SK-N-SH (cell line): Measurements from ENCODE around the gene EOMES. TPM values are rescaled to one million over a fixed set of nuclear protein-coding genes. Genes with fewer than 3 reads are reported as not detected.

Experiments used
- CTCF ChIA-PET: fragments of 300-600, 350-600 bp; formaldehyde crosslinking; extraction: SDS; loops from one replicate; lab custom pipeline; 2021; lab: Yijun Ruan, JAX
- POLR2A ChIA-PET: fragments of 350-600 bp; sonication (Branson Sonifier 250); formaldehyde crosslinking; extraction: SDS; loops from one replicate; lab custom pipeline; 2020; ENCODE audit warnings: antibody characterized with exemption, inconsistent platforms; lab: Yijun Ruan, JAX
- DNase-seq: peaks from one replicate; pipeline ENCODE4 v3.0.0; 2012
- H2AFZ ChIP-seq: fragments of 200-600 bp; sonication (generic); 2 replicates; pipeline ENCODE4 v1.8.1; 2016; ENCODE audit warnings: antibody characterized with exemption, mild to moderate bottlenecking, low read depth
- H3F3A ChIP-seq: fragments of 200-600 bp; sonication (generic); replicated peaks from 2 replicates; pipeline ENCODE3; 2016; ENCODE audit warnings: antibody characterized with exemption, mild to moderate bottlenecking; ENCODE audit not compliant: insufficient read depth
- H3K27ac ChIP-seq, 2 experiments: fragments of 200-500 bp in 1 of 2; fragments of 200-600 bp in 1 of 2; sonication (Bioruptor generic) in 1 of 2; sonication (generic), shearing (Covaris generic) in 1 of 2; 2 replicates each; pipeline versions ENCODE4 v1.5.1 to v1.6.1; 2014 to 2016; ENCODE audit warnings: low read depth in 2 of 2, inconsistent platforms in 1 of 2, low read length in 1 of 2, mild to moderate bottlenecking in 1 of 2, mixed read lengths in 1 of 2
- H3K27me3 ChIP-seq: fragments of 200-600 bp; sonication (generic), shearing (Covaris generic); 2 replicates; pipeline ENCODE4 v1.6.1; 2016; ENCODE audit warnings: mixed run types; ENCODE audit not compliant: insufficient read depth
- H3K36me3 ChIP-seq, 2 experiments: fragments of 200-500 bp in 1 of 2; fragments of 200-600 bp in 1 of 2; sonication (Bioruptor generic) in 1 of 2; sonication (generic) in 1 of 2; replicated peaks in 1 of 2; 2 replicates each; pipeline versions ENCODE3 to v1.5.1; 2014 to 2016; ENCODE audit warnings: low read length in 1 of 2, mild to moderate bottlenecking in 1 of 2; ENCODE audit not compliant: insufficient read depth in 2 of 2, control insufficient read depth in 1 of 2
- H3K4me1 ChIP-seq, 2 experiments: fragments of 200-500 bp in 1 of 2; fragments of 200-600 bp in 1 of 2; sonication (Bioruptor generic) in 1 of 2; sonication (generic), shearing (Covaris generic) in 1 of 2; 2 replicates each; pipeline versions ENCODE4 v1.5.1 to v1.6.1; 2014 to 2016; ENCODE audit warnings: low read depth in 1 of 2, low read length in 1 of 2, mixed run types in 1 of 2; ENCODE audit not compliant: insufficient read depth in 2 of 2, control insufficient read depth in 1 of 2
- H3K4me2 ChIP-seq: fragments of 200-600 bp; sonication (generic), shearing (Covaris generic); 2 replicates; pipeline ENCODE4 v1.6.1; 2017; ENCODE audit warnings: mixed run types
- H3K4me3 ChIP-seq, 2 experiments: fragments of 200-500 bp in 1 of 2; fragments of 200-600 bp in 1 of 2; sonication (Bioruptor generic) in 1 of 2; sonication (generic), shearing (Covaris generic) in 1 of 2; 2 replicates each; pipeline versions ENCODE4 v1.5.1 to v1.8.1; 2014 to 2016; ENCODE audit warnings: low read depth in 2 of 2, inconsistent platforms in 1 of 2, low read length in 1 of 2, mild to moderate bottlenecking in 1 of 2, mixed read lengths in 1 of 2, moderate library complexity in 1 of 2
- H3K79me2 ChIP-seq: fragments of 200-600 bp; sonication (generic); 2 replicates; pipeline ENCODE4 v1.8.1; 2017; ENCODE audit warnings: mild to moderate bottlenecking; ENCODE audit not compliant: insufficient read depth
- H3K9ac ChIP-seq: fragments of 200-600 bp; sonication (generic); 2 replicates; pipeline ENCODE4 v1.6.1; 2017; ENCODE audit warnings: mixed run types
- H3K9me2 ChIP-seq: fragments of 200-600 bp; sonication (generic); 2 replicates; pipeline ENCODE4 v1.6.1; 2017; ENCODE audit warnings: mixed run types
- H3K9me3 ChIP-seq: fragments of 200-600 bp; sonication (generic); 2 replicates; pipeline ENCODE4 v1.6.1; 2017; ENCODE audit warnings: mixed run types, mild to moderate bottlenecking, moderate library complexity
- H4K20me1 ChIP-seq: fragments of 200-600 bp; sonication (generic); 2 replicates; pipeline ENCODE4 v1.6.1; 2017; ENCODE audit warnings: mild to moderate bottlenecking, mixed run types; ENCODE audit not compliant: insufficient read depth
- ELF1 ChIP-seq: IDR thresholded peaks from 2 replicates; pipeline ENCODE4 v1.4.0; 2012
- EP300 ChIP-seq, 2 experiments: IDR thresholded peaks; 2 replicates each; pipeline versions ENCODE4 v1.4.0 to v1.6.1; 2012; ENCODE audit warnings: borderline replicate concordance in 1 of 2, low read depth in 1 of 2, low read length in 1 of 2
- FOSL2 ChIP-seq: IDR thresholded peaks from 2 replicates; pipeline ENCODE4 v1.4.0; 2012; ENCODE audit warnings: low read depth, mild to moderate bottlenecking, moderate library complexity, borderline replicate concordance
- FOXM1 ChIP-seq: IDR thresholded peaks from 2 replicates; pipeline ENCODE4 v1.4.0; 2012; ENCODE audit warnings: low read depth, mild to moderate bottlenecking
- GABPA ChIP-seq: IDR thresholded peaks from 2 replicates; pipeline ENCODE4 v1.4.0; 2012; ENCODE audit warnings: low read depth, mild to moderate bottlenecking
- JUND ChIP-seq: IDR thresholded peaks from 2 replicates; pipeline ENCODE4 v1.4.0; 2012
- MAX ChIP-seq: IDR thresholded peaks from 2 replicates; pipeline ENCODE4 v1.4.0; 2012; ENCODE audit warnings: low read depth
- NFIC ChIP-seq: IDR thresholded peaks from 2 replicates; pipeline ENCODE4 v1.4.0; 2012; ENCODE audit warnings: borderline replicate concordance
- RAD21 ChIP-seq: IDR thresholded peaks from 2 replicates; pipeline ENCODE4 v1.6.1; 2012; ENCODE audit warnings: mild to moderate bottlenecking, low read length
- SIN3A ChIP-seq: IDR thresholded peaks from 2 replicates; pipeline ENCODE4 v1.6.1; 2012; ENCODE audit warnings: low read depth, mild to moderate bottlenecking, low read length, moderate library complexity, borderline replicate concordance
- TCF12 ChIP-seq: IDR thresholded peaks from 2 replicates; pipeline ENCODE4 v1.4.0; 2012
- TEAD4 ChIP-seq: IDR thresholded peaks from 2 replicates; pipeline ENCODE4 v1.4.0; 2012; ENCODE audit warnings: mild to moderate bottlenecking, borderline replicate concordance; ENCODE audit not compliant: insufficient read depth
- ZBTB33 ChIP-seq: IDR thresholded peaks from 2 replicates; pipeline ENCODE4 v1.4.0; 2012; ENCODE audit warnings: low read depth, borderline replicate concordance
- WGBS: methylation state at CpG from one replicate; pipeline ENCODE4 v1.1.6; 2017; ENCODE audit warnings: low lambda C conversion rate; 5-methylcytosine and 5-hydroxymethylcytosine counted together
- polyA plus RNA-seq, 3 experiments: library from polyadenylated mRNA; depleted of rRNA; stranded (reverse); fragments of >200 nt; gene quantifications; 2 replicates each; pipeline ENCODE4 v1.2.3, GENCODE V29; 2012
- TF ChIP-seq, protein P1 (sequence below): IDR thresholded peaks from 2 replicates; pipeline ENCODE4 v1.6.1; 2012; ENCODE audit warnings: mild to moderate bottlenecking, low read depth, low read length, moderate library complexity
- TF ChIP-seq, protein P2 (sequence below): fragments of 150-350 bp; IDR thresholded peaks from 2 replicates; pipeline ENCODE4 v1.6.1; 2016; ENCODE audit warnings: mild to moderate bottlenecking, low read depth, low read length
- TF ChIP-seq, protein P3 (sequence below): fragments of 150-350 bp; IDR thresholded peaks from 2 replicates; pipeline ENCODE4 v1.6.1; 2017; ENCODE audit warnings: antibody characterized with exemption, low read length, low read depth, borderline replicate concordance

EOMES gene
- polyA plus RNA-seq, 1 of the 3 experiments (the other 2 are of a cell fraction), result not detected

GRCh38 chr3:27729748-27730611 lies 7.9 kb upstream of the EOMES start (continued):
- TF ChIP-seq, protein P1, sequence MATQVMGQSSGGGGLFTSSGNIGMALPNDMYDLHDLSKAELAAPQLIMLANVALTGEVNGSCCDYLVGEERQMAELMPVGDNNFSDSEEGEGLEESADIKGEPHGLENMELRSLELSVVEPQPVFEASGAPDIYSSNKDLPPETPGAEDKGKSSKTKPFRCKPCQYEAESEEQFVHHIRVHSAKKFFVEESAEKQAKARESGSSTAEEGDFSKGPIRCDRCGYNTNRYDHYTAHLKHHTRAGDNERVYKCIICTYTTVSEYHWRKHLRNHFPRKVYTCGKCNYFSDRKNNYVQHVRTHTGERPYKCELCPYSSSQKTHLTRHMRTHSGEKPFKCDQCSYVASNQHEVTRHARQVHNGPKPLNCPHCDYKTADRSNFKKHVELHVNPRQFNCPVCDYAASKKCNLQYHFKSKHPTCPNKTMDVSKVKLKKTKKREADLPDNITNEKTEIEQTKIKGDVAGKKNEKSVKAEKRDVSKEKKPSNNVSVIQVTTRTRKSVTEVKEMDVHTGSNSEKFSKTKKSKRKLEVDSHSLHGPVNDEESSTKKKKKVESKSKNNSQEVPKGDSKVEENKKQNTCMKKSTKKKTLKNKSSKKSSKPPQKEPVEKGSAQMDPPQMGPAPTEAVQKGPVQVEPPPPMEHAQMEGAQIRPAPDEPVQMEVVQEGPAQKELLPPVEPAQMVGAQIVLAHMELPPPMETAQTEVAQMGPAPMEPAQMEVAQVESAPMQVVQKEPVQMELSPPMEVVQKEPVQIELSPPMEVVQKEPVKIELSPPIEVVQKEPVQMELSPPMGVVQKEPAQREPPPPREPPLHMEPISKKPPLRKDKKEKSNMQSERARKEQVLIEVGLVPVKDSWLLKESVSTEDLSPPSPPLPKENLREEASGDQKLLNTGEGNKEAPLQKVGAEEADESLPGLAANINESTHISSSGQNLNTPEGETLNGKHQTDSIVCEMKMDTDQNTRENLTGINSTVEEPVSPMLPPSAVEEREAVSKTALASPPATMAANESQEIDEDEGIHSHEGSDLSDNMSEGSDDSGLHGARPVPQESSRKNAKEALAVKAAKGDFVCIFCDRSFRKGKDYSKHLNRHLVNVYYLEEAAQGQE, result no peak
- TF ChIP-seq JUND (no peak), EP300 (IDR thresholded peaks at IDR 0.05; ENCODE audit: borderline replicate concordance in 1 of 2, low read depth in 1 of 2, low read length in 1 of 2) (no peak), SIN3A (no peak), MAX (no peak), TCF12 (no peak), ZBTB33 (no peak), ELF1 (no peak), FOSL2 (no peak), RAD21 (no peak), TEAD4 (no peak)

DNA sequence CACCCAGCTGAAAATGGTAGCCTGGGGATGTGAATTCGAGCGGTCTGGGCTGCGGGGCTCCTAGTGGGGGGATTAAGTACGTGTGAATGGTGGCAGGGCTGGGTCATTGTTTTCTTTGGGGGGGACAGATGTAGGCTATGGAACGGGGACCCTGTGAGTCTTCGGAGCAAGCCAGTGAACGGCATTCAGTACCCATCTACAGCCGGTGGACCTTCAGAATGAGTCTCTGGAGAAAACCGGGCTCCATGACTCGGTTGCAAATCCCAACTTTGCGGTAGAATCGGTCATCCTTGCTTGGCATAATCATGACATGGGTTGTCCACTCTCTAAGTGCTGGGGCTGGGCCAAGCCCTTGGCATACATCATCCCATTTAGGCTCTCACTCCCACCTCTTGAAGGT lies 7.2 kb upstream of the EOMES start:
- H3K9me3 ChIP-seq, result no peaks in the 10 kb centered on the region
- no peaks in the 10 kb centered on the region for H3F3A ChIP-seq
- H3K36me3 ChIP-seq, result no peaks in the 10 kb centered on the region
- no peak overlapping the region for H2AFZ ChIP-seq
- TF ChIP-seq, protein P2, sequence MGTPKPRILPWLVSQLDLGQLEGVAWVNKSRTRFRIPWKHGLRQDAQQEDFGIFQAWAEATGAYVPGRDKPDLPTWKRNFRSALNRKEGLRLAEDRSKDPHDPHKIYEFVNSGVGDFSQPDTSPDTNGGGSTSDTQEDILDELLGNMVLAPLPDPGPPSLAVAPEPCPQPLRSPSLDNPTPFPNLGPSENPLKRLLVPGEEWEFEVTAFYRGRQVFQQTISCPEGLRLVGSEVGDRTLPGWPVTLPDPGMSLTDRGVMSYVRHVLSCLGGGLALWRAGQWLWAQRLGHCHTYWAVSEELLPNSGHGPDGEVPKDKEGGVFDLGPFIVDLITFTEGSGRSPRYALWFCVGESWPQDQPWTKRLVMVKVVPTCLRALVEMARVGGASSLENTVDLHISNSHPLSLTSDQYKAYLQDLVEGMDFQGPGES, result no peak
- no peak for TF ChIP-seq GABPA
- TF ChIP-seq RAD21, result no peak
- TF ChIP-seq ELF1, result no peak
- no peak for TF ChIP-seq NFIC
- TF ChIP-seq, protein P3, sequence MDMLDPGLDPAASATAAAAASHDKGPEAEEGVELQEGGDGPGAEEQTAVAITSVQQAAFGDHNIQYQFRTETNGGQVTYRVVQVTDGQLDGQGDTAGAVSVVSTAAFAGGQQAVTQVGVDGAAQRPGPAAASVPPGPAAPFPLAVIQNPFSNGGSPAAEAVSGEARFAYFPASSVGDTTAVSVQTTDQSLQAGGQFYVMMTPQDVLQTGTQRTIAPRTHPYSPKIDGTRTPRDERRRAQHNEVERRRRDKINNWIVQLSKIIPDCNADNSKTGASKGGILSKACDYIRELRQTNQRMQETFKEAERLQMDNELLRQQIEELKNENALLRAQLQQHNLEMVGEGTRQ, result no peak
- TF ChIP-seq FOXM1, result no peak
- no peak overlapping the region for H3K9ac ChIP-seq
- H3K4me1 ChIP-seq, result peaks cover 3 to 6% of the 10 kb centered on the region in 2 experiments; a peak in 1 of 4 replicates
- DNase-seq, result no peak
- H3K4me3 ChIP-seq, result no peak overlapping the region
- no peaks in the 10 kb centered on the region for H4K20me1 ChIP-seq
- H3K9me2 ChIP-seq, result no peaks in the 10 kb centered on the region
- WGBS, result 13% methylated on average over 8 of the region's 12 CpGs
- H3K27me3 ChIP-seq, result peaks cover 71% of the 10 kb centered on the region
- H3K27ac ChIP-seq, result no peak overlapping the region
- CTCF ChIA-PET, result interaction anchor here (1.7 to 4.0 kb wide), 2 partner anchors 10 to 17 kb away, joined by 6 to 28 read pairs; no protein-coding TSS in a partner anchor
- H3K79me2 ChIP-seq, result no peaks in the 10 kb centered on the region
- no peak overlapping the region for H3K4me2 ChIP-seq
- POLR2A ChIA-PET, result no interaction called here
